Jurkat, Clone E6-1 (cell line): ENCODE results near the gene C20orf173.

Experiments
- DNase-seq: peaks from one replicate; pipeline ENCODE4 v3.0.0-alpha.2; 2011; ENCODE audit warnings: low read depth, low spot score
- H3K4me3 ChIP-seq: 2 replicates; pipeline ENCODE4 v1.5.1; 2011; ENCODE audit warnings: mild to moderate bottlenecking, low read length, control low read depth, moderate library complexity

The C20orf173 gene

DNA sequence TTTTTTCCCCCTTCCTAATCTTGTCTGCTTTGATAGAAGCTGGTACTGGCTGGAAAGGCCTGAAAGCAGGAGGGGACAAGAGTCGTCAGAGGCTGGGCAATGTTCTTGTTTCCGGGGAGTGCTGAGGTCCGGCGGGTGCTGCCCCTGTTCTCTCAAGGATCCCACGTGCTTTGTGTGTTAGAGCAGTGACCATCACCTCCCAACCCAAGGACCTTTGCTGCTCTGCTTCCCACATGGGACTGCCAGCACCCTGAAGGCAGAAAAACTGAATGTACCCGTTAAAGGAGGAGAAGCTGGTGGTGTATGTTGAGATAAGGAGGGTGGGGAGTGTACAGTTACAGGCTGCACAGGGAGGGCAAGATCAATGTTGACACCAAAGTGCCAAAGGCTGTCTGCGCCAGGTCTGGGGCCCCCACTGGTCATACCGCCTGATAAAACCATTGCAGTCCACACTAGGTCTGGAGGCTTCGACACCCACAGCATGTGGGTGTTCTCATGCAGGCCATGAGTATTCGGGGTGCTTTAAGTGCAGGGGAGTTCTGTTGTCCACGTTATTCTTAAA, 15.0 kb downstream of the C20orf173 start:
- DNase-seq = no peak
- no peak overlapping the region for H3K4me3 ChIP-seq

DNA sequence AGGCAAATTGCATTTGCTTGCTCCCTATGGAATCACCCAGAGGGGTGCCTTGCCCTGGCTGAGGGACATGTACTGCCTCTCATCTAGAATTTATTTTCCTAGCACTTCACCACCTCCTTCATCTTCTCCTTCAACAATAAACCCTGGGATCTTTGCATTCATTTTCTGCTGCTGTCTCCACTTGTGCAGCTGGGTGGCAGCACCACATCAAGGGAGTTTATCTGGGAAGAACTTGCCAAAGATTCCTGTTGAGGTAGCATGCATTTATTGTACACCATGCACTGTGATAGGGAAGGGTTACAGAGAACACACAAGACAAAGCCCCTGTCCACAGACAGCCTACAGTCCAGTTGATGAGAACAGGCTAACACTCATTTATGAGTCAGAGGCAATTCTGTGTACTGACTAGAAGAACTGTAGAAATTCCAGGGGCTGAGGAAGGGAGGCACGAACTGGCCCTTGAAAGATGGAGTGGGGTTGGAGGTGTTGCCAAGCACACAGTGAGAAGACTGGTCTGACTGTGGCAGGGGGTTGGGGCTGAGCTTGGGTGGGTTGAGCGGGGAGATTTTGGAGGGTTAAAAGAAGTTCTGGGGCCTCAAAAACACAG, 17.5 kb downstream of the C20orf173 start:
- no peak for DNase-seq
- no peak overlapping the region for H3K4me3 ChIP-seq

DNA sequence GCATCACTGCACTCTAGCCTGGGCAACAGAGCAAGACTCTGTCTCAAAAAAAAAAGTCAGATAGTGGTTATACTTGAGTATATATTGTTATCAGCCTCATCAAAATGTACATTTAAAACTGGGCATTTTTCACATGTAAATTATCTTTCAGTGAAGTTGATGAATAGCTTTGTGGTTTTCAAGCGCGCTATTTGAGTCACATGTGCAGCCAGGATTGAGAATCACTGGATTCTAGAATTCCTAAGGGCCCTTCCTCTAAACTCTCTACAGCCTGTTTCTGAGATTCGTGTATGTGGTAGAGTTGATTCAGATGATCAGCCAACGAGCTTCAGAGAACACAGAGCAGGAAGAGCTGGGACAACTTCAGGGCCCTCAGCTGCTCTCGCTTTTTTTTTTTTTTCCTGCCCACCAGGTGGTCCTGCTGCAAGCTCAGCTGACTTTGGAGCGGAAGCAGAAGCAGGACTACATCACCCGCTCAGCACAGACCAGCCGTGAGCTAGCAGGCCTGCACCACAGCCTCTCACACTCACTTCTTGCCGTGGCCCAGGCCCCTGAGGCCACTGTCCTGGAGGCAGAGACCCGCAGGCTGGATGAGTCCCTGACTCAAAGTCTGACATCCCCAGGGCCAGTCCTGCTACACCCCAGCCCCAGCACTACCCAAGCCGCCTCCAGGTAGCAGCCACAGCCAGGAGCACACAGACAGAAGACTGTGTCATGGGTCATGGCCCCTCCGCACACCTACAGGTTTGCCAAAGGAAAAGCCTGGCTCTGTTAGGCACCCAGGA, 18.3 kb downstream of the C20orf173 start:
- no peak for DNase-seq
- no peak overlapping the region for H3K4me3 ChIP-seq

DNA sequence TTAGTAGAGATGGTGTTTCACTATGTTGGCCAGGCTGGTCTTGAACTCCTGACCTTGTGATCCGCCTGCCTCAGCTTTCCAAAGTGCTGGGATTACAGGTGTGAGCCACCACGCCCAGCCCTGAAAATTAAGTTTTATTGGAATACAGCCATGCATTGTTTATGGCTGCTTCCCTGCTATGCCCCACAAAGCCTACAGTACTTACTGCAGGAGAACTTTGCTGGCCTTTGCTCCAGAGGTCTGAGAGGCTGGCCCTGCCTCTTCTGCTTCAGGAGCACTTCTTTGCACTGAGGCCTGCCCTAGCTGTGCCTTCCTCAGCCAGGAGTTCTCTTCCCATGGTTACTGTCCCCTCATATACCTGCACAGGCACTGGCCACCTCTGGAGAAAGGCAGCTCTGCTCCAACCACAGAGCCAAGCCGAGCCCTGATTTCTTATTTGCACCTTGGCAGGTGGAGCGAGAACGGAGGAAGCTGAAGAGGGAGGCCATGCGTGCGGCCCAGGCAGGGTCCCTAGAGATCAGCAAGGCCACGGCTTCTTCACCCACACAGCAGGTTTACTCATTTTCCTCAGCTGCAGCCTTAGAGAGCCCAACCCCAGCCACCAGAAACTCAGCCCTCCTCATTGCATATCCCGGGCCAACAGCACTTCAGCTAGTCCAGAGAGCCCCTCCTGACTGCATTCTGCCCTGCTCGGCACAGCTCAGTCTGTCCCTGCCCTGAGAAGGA, 20.8 kb downstream of the C20orf173 start:
- H3K4me3 ChIP-seq = no peak overlapping the region
- DNase-seq = no peak

DNA sequence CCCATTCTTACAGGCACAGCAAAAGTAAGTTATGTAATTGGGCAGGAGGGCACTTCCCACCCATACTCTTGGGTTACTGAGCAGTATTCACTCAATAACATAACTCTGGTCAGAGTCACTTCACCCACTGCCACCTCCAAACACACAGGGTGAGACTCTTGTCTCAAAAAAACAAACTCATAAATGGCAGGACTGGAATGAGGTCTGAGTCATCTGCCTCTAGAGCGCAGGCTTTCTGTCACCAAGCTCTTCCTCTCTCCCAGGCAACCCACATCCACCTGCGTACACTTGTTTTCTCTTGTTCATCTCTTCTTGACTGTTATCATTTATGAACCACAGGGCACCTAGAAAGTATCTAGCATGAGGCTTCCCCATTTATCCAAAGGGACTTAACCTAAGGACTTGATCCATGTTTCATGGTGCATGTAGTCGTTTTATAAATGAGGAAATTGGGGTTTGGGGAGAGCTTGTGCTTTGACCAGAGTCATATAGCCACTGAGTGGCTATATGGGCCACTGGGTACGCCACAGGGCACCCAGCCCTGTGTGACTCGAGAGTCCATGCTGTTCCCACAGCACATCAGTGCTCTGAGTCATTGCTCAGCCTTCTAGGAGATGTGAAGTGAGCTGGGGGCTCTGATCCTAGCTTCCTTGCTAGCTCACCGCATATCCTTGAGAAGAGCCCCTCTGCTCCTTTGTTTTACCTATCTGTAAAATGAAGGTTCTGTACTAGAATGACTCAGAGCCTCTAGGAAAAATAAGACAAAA, 22.4 kb downstream of the C20orf173 start:
- no peak overlapping the region for H3K4me3 ChIP-seq
- DNase-seq = no peak

DNA sequence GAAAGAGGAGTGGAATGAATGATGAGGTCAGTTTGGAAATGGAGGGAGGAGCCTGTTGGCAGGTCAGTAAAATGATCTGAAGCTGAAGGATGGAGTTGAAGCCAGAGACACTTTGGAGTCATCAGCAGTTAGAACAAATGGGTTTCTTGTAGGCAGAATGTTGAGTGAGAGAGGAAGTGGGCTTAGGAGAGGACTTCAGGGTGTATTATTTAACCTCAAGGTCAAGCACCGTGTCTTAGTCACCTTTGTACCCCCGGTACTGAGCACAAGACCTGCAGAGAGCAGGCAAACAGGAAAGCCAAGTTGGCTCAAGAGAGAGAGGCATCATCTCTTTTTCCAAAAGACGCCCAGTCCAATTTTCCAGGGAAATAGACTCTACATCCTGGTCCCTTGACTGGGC, 23.3 kb downstream of the C20orf173 start:
- DNase-seq = no peak
- no peak overlapping the region for H3K4me3 ChIP-seq

DNA sequence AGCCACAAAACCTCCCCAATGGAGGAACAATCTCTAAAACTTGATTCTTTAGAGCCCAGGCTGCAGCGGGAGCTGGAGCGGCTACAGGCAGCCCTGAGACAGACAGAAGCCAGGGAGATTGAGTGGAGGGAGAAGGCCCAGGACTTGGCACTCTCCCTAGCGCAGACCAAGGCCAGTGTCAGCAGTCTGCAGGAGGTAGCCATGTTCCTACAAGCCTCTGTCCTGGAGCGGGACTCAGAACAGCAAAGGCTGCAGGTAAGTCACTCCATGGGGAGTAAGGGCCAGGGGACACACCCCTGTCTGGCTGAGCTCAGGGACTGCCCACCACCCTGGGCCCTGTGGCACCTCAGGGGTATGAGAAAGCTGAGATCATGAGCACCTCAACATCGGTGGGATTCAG, 24.7 kb downstream of the C20orf173 start:
- H3K4me3 ChIP-seq = no peak overlapping the region
- no peak for DNase-seq

DNA sequence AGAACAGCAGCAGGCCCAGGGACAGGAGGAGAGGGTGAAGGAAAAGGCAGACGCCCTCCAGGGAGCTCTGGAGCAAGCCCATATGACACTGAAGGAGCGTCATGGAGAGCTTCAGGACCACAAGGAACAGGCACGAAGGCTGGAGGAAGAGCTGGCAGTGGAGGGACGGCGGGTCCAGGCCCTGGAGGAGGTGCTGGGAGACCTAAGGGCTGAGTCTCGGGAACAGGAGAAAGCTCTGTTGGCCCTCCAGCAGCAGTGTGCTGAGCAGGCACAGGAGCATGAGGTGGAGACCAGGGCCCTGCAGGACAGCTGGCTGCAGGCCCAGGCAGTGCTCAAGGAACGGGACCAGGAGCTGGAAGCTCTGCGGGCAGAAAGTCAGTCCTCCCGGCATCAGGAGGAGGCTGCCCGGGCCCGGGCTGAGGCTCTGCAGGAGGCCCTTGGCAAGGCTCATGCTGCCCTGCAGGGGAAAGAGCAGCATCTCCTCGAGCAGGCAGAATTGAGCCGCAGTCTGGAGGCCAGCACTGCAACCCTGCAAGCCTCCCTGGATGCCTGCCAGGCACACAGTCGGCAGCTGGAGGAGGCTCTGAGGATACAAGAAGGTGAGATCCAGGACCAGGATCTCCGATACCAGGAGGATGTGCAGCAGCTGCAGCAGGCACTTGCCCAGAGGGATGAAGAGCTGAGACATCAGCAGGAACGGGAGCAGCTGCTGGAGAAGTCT, 25.5 kb downstream of the C20orf173 start:
- no peak for DNase-seq
- no peak overlapping the region for H3K4me3 ChIP-seq

DNA sequence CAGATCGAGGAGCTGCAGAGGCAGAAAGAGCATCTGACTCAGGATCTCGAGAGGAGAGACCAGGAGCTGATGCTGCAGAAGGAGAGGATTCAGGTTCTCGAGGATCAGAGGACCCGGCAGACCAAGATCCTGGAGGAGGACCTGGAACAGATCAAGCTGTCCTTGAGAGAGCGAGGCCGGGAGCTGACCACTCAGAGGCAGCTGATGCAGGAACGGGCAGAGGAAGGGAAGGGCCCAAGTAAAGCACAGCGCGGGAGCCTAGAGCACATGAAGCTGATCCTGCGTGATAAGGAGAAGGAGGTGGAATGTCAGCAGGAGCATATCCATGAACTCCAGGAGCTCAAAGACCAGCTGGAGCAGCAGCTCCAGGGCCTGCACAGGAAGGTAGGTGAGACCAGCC, 26.2 kb downstream of the C20orf173 start:
- no peak overlapping the region for H3K4me3 ChIP-seq
- no peak for DNase-seq

DNA sequence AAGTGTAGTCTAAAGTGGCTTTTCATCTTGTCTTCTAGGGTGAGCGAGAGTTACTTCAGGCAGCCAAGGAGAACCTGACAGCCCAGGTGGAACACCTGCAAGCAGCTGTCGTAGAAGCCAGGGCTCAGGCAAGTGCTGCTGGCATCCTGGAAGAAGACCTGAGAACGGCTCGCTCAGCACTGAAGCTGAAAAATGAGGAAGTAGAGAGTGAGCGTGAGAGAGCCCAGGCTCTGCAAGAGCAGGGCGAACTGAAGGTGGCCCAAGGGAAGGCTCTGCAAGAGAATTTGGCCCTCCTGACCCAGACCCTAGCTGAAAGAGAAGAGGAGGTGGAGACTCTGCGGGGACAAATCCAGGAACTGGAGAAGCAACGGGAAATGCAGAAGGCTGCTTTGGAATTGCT, 27.1 kb downstream of the C20orf173 start:
- no peak for DNase-seq
- no peak overlapping the region for H3K4me3 ChIP-seq

DNA sequence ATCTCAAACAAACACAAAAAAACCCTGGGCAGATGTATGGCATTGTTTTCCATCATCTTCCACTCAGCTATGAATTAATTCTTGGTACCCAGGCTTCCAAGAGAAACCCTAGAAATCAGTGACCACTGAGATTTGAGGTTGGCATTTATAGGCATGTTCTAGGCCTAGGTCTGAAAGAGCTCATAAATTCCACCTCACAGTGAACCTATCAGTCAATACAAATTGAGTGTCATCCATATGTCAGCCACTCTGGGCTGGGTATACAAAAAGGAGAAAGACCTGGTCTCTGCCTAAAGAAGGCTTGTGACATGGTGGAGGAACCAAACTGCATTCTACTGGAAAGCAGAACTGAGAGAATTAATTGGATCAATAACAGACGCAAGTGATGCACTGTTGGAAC, 30.2 kb downstream of the C20orf173 start:
- no peak for DNase-seq
- no peak overlapping the region for H3K4me3 ChIP-seq

DNA sequence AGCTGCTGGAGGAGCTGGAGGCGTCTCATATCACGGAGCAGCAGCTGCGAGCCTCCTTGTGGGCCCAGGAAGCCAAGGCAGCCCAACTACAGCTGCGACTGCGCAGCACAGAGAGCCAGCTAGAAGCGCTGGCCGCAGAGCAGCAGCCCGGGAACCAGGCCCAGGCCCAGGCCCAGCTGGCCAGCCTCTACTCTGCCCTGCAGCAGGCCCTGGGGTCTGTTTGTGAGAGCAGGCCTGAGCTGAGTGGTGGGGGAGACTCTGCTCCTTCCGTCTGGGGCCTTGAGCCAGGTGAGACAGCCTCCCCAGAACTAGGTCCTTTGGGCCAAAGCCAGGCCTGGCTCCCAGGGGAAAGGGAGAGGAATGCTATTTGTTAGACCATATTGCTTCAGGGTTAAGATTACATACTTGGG, 31.7 kb downstream of the C20orf173 start:
- DNase-seq = no peak

DNA sequence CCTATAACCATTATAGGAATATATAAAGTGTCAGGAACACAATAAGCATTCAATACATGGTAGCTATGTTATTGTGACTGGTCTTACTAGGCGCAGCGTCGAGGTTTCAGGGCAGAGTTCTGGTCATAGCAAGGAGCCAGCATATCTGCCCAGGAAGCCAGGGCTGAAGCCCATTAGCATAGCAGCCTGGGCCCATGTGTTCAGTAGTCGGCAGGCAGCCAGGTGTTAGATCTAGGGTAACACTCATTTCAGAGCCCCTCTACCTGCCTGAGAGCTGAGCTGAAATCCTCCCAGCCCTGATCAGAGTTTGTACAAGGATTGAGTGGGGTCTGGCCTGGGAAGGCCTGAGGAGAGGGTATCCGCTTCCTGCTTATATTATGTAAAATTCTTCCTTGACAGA, 32.1 kb downstream of the C20orf173 start:
- no peak for DNase-seq
- no peak overlapping the region for H3K4me3 ChIP-seq

More for the DNA sequence above, 31.7 kb downstream of the C20orf173 start:
- no peak overlapping the region for H3K4me3 ChIP-seq

DNA sequence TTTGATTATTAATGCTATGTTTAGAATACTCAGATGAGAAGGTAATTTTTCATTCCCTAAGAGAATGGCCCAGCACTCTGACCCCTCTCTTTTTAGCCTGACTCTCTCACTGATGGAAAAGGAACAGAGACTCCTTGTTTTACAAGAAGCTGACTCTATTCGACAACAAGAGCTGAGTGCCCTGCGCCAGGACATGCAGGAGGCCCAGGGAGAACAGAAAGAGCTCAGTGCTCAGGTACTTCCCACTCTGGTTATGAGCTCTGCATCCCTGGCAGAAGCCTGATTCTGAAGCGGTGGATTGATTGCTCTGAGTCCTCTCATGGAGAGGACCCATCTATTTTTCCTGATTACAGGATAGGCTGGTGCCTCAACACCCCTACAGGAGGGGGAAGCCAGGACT, 33.0 kb downstream of the C20orf173 start:
- DNase-seq = no peak
- no peak overlapping the region for H3K4me3 ChIP-seq

DNA sequence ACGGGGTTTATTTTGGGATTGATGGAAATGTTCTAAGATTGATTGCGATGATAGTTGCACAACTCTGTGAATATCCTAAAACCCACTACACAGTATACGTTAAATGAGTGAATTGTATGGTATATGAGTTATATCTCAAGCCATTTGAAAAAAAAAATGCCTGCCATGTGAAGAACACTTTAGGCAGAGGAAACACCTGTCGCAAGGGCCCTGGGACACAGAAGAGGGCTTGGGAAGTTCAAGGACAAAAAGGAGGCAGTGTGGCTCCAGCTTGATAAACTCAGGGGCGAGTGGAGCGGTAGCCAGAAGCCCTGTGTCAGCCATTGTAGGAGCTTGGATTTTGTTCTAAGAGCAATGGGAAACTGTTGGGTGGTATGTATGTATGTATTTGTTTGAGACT, 37.1 kb downstream of the C20orf173 start:
- no peak overlapping the region for H3K4me3 ChIP-seq
- DNase-seq = no peak

DNA sequence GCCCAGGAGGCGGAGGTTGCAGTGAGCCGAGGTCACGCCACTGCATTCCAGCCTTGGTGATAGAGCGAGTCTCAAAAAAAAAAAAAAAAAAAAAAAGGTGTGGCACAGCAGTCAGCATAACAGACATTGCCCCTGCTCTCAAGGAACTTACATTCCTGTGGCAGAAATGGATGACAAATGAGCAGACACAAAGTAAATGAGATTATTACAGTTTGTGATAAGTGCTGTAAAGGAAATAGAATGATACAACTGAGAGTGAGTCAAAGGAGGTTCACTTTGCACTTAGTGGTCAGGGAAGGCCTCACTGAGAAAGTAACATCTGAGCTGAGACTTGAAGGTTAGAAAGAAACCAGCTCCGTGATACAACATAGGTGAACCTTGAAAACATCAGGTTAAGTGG, 37.6 kb downstream of the C20orf173 start:
- DNase-seq = no peak
- H3K4me3 ChIP-seq = no peak overlapping the region

DNA sequence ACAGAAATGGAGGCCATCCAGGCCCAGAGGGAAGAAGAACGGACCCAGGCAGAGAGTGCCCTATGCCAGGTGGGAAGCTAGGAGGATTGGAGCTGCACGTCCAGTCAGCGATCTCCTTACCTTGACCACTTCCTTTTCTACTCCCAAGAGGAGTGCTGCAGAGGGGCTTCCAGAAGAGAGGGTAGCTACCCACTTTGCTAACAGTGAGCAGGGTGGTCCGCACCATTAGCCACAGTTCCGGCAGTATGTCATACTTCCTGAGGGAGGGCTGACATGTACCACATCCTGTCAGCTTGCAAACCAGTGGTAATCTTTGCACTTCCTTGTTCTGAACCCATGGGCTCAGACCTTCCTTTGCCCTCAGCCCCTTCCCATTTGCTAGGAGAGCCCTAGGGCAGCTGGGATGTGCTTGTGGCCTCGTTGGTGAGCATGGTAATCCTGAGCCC, 38.7 kb downstream of the C20orf173 start:
- peak overlapping the region; percentile 94 for H3K4me3 ChIP-seq

DNA sequence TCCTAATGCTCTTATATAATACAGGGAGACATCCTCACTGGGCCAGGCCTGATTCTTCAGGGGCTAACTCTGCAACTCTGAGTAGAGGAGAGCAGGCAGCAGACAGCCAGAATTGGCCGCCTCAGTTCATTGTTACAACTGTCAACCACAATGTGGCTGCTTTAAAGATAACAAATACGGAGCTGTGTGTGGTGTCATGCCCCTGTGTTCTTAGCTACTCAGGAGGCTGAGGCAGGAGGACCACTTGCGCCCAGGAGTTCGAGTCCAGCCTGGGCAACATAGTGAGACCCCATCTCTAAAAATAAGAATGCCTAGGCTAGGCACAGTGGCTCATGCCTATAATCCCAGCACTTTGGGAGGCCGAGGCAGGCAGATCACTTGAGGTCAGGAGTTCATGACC, 39.7 kb downstream of the C20orf173 start:
- peak overlapping the region; percentile 94 for H3K4me3 ChIP-seq

More for the DNA sequence above, 38.7 kb downstream of the C20orf173 start:
- DNase-seq = peak; percentile 86

DNA sequence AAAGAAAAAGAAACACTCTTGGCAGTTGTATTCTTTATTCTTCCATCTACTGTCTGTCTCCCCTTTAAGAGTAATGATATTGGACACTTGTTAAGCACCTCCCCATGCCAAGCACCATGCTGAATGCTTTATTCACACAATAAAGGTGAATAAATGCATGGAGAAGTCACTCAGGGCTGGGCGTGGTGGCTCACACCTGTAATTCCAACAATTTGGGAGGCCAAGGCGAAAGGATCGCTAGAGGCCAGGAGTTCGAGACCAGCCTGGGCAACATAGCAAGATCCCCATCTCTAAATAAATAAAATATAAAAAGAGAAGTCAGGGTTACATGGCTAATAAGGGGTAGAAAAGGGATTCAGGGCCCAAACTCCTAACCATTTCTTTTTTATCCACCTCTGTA, 42.0 kb downstream of the C20orf173 start:
- H3K4me3 ChIP-seq = no peak overlapping the region
- DNase-seq = no peak

More for the DNA sequence above, 39.7 kb downstream of the C20orf173 start:
- peak; percentile 63 for DNase-seq
